ENCODE measurements around the gene MID1. TPM values are rescaled to one million over a fixed set of nuclear protein-coding genes. Genes with fewer than 3 reads are reported as not detected.
A peak's percentile ranks its signal among the peaks of the same experiment; 100 is the strongest.

The MID1 gene
- total RNA-seq, 2 donors from 2014 or later: 14.6 to 26.1 TPM

DNA sequence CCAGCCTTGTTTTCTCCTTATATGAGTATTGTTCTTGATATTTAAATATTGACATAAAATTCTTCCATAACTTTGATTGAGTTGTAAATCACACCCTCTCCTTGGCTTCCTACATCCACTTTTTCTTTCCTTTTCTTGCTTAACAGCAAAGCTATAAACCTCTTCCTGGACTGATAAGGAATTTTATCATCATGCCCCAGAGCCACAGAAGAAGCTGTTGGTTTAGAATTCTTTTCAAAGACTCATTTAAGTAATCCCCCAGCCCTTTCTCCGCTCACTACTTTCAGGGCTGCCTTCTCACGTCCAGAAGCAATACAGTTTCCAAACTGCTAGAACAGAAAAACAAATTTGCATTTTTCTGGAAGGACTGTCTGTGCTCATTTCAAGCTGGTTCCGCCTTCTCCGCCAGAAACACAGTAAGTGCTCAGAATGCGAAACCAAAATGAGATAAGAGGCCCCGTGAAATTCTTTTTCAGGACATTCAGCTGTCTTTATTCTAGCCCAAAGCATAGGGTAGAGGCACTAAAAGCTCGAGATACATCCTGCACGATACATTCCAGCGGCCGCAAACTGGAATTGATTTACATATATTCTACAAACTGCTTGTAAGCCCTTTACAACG is 849 bp downstream of the MID1 start:
- H3K27me3 ChIP-seq (replicated peaks; ENCODE audit: insufficient read depth): no peaks in the 10 kb centered on the region
- no peaks in the 10 kb centered on the region for H3K9me3 ChIP-seq
- no peaks in the 10 kb centered on the region for H3K36me3 ChIP-seq
- H3K4me3 ChIP-seq: peak overlapping the region; percentile 27 to 35
- intact Hi-C loops (cut with DNase I): loop anchor here (10.0 kb wide), 2 partner anchors 425 to 485 kb away; no protein-coding TSS in a partner anchor
- peak overlapping the region; percentile 53 to 69 for H3K27ac ChIP-seq
- TF ChIP-seq POLR2A (IDR thresholded peaks at IDR 0.05) (no peak), POLR2AphosphoS5 (IDR thresholded peaks at IDR 0.05) (no peak)
- TF ChIP-seq, protein P1, sequence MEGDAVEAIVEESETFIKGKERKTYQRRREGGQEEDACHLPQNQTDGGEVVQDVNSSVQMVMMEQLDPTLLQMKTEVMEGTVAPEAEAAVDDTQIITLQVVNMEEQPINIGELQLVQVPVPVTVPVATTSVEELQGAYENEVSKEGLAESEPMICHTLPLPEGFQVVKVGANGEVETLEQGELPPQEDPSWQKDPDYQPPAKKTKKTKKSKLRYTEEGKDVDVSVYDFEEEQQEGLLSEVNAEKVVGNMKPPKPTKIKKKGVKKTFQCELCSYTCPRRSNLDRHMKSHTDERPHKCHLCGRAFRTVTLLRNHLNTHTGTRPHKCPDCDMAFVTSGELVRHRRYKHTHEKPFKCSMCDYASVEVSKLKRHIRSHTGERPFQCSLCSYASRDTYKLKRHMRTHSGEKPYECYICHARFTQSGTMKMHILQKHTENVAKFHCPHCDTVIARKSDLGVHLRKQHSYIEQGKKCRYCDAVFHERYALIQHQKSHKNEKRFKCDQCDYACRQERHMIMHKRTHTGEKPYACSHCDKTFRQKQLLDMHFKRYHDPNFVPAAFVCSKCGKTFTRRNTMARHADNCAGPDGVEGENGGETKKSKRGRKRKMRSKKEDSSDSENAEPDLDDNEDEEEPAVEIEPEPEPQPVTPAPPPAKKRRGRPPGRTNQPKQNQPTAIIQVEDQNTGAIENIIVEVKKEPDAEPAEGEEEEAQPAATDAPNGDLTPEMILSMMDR (IDR thresholded peaks at IDR 0.05): no peak
- under 1% methylated on average over 11 of the region's 11 CpGs for WGBS
- no peaks in the 10 kb centered on the region for H3K4me1 ChIP-seq (replicated peaks)
- DNase-seq (ENCODE audit: low spot score): no peak

DNA sequence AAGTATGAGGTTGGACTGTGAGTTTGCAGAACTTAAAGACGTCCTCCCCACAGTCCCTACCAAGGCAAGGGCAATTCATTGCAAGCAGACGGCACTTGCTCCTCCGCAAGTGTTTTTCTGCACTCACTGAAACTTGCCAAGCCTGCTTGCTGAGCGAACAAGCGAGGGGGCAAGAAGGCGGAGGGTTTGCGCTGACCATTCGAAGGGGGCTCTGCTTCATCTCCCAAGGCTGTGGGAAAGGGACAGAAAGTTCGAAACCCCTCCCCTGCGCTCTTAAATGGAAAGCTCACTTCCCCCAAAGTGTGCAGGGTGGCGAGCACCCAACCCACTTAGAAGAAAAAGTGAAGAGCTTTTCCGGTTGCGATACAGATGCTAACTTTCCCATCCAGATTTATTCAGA is 1.4 kb downstream of the MID1 start:
- Histone ChIP-seq H3K36me3 (no peaks in the 10 kb centered on the region), H3K4me3 (peak overlapping the region; percentile 27 to 35), H3K27me3 (replicated peaks; ENCODE audit: insufficient read depth) (no peaks in the 10 kb centered on the region), H3K9me3 (no peaks in the 10 kb centered on the region), H3K27ac (peak overlapping the region; percentile 53 to 69), H3K4me1 (replicated peaks) (no peaks in the 10 kb centered on the region)
- DNase-seq (ENCODE audit: low spot score): no peak
- under 1% methylated on average over 13 of the region's 13 CpGs for WGBS
- intact Hi-C loops (cut with DNase I): loop anchor here (10.0 kb wide), 2 partner anchors 424 to 486 kb away; no protein-coding TSS in a partner anchor
- TF ChIP-seq POLR2A (IDR thresholded peaks at IDR 0.05) (no peak), POLR2AphosphoS5 (IDR thresholded peaks at IDR 0.05) (no peak)
- TF ChIP-seq, protein P1 (IDR thresholded peaks at IDR 0.05): no peak

DNA sequence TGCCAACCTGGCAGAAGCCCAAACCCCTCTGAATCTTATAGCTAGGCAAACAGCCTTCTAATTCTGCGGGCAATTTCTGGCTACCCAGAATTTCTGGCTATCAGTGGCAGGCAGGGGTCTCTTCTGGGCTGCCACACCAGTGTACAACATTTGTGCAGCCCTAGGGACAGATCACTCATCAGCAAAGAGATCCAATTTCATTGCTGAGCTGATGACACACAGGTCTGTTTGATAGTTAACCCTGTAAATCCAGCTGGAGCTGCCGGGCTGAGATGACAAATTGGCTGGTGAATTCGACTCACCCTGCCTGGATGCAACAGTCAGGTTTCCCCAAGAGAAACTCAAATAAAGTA is 2.4 kb downstream of the MID1 start:
- WGBS: 21% methylated on average over 3 of the region's 3 CpGs
- H3K4me1 ChIP-seq (replicated peaks): no peaks in the 10 kb centered on the region
- no peak overlapping the region for H3K4me3 ChIP-seq
- H3K9me3 ChIP-seq: no peaks in the 10 kb centered on the region
- intact Hi-C loops (cut with DNase I): loop anchor here (10.0 kb wide), 2 partner anchors 423 to 487 kb away; no protein-coding TSS in a partner anchor
- peak; percentile 11 for DNase-seq (ENCODE audit: low spot score)
- H3K36me3 ChIP-seq: no peaks in the 10 kb centered on the region
- H3K27ac ChIP-seq: peak overlapping the region in 1 of 2 donors; percentile 53
- TF ChIP-seq, protein P1 (IDR thresholded peaks at IDR 0.05): no peak
- TF ChIP-seq POLR2AphosphoS5 (IDR thresholded peaks at IDR 0.05) (no peak), POLR2A (IDR thresholded peaks at IDR 0.05) (no peak)
- H3K27me3 ChIP-seq (replicated peaks; ENCODE audit: insufficient read depth): no peaks in the 10 kb centered on the region

DNA sequence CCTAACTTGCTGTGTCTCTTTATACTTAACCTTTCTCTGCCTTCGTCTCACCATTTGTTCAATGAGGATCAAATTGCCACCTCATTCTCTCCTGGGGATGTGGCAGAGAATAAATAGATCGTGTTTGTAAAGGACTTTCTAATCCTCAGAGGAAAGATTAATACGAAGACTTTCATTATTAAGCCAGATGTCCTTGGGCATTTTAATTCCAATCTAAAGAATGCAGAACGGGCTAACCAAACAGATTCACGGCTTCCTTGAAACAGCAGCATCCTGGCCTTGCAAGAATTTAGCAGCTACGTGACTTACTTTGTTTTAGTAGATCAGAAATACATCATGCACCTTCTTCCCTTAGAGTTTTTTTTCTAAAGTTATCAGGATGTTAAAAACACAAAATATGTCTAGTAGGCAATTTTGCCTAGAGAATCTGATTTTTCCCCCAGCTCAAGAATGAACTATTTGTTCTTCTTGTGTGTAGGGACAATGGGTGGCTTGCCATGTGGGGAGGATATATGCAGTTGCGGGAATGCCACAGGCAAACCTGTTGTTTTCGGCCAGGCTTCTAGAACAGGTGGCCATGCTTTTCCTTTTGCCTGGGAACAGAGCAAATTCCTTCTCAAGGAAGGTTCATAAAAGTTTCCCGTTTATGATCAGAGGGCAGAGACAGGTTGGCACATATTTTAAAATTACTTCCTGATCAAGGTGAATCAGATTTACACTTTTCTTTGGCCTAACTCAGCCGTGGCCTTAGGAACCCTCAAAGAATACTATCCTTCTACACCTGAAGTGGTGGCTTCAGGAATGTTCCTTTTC is 3.0 kb downstream of the MID1 start:
- no peak for DNase-seq (ENCODE audit: low spot score)
- Histone ChIP-seq H3K4me3 (no peak overlapping the region), H3K27me3 (replicated peaks; ENCODE audit: insufficient read depth) (no peaks in the 10 kb centered on the region), H3K9me3 (no peaks in the 10 kb centered on the region), H3K36me3 (no peaks in the 10 kb centered on the region), H3K4me1 (replicated peaks) (no peaks in the 10 kb centered on the region), H3K27ac (no peak overlapping the region)
- intact Hi-C loops (cut with DNase I): loop anchor here (10.0 kb wide), 2 partner anchors 423 to 487 kb away; no protein-coding TSS in a partner anchor
- WGBS: 29% methylated on average over 10 of the region's 10 CpGs
- no peak for TF ChIP-seq POLR2A (IDR thresholded peaks at IDR 0.05)
- TF ChIP-seq, protein P1 (IDR thresholded peaks at IDR 0.05): no peak
- TF ChIP-seq POLR2AphosphoS5 (IDR thresholded peaks at IDR 0.05): no peak

Data from prostate gland (tissue), 2 donors.